Uterus (tissue), 2 donors: ENCODE data around the gene C2.

Source experiments
- CTCF ChIP-seq, 4 experiments: fragments of 200-600 bp in 2 of 4; fragments of 450-650 bp in 2 of 4; sonication (generic) in 2 of 4; IDR thresholded peaks; one replicate each; pipeline ENCODE4 v1.5.1; 2016 to 2019; ENCODE audit warnings: antibody characterized with exemption in 4 of 4, mild to moderate bottlenecking in 2 of 4, moderate library complexity in 1 of 4
- POLR2A ChIP-seq, 2 donors: fragments of 450-650 bp; IDR thresholded peaks; one replicate each; pipeline ENCODE4 v1.6.1; 2016; ENCODE audit warnings: antibody characterized with exemption in 2 of 2, mild to moderate bottlenecking in 1 of 2, moderate library complexity in 1 of 2

GRCh38 chr6:31966997-31967925, 39.7 kb downstream of the C2 start:
- TF ChIP-seq CTCF (IDR thresholded peaks at IDR 0.05): no peak
- no peak for TF ChIP-seq POLR2A (IDR thresholded peaks at IDR 0.05)
